HG03108 (cell line): ENCODE measurements around the gene SHANK3.

Experiments used
- ATAC-seq: cut with Tn5 transposase; IDR thresholded peaks from one replicate; pipeline ENCODE4 v1.9.1; 2021; ENCODE audit warnings: moderate library complexity; ENCODE audit not compliant: unreplicated experiment

SHANK3 gene

DNA sequence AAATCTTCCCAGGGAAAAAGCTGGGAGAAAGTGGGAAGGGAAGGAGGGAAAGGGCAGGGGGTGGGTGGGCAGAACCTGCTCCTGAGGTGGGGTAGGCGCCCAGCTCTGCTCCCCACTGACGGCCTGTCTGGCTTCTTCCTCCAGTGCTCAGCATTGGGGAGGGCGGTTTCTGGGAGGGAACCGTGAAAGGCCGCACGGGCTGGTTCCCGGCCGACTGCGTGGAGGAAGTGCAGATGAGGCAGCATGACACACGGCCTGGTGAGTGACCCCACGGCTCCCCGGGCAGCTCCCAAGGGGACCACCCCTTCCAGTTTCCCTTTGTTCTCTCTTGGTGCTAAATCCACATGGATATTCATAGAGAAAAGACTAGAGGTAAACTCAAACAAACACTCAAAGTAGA is 25.9 kb downstream of the SHANK3 start:
- no peak for ATAC-seq

DNA sequence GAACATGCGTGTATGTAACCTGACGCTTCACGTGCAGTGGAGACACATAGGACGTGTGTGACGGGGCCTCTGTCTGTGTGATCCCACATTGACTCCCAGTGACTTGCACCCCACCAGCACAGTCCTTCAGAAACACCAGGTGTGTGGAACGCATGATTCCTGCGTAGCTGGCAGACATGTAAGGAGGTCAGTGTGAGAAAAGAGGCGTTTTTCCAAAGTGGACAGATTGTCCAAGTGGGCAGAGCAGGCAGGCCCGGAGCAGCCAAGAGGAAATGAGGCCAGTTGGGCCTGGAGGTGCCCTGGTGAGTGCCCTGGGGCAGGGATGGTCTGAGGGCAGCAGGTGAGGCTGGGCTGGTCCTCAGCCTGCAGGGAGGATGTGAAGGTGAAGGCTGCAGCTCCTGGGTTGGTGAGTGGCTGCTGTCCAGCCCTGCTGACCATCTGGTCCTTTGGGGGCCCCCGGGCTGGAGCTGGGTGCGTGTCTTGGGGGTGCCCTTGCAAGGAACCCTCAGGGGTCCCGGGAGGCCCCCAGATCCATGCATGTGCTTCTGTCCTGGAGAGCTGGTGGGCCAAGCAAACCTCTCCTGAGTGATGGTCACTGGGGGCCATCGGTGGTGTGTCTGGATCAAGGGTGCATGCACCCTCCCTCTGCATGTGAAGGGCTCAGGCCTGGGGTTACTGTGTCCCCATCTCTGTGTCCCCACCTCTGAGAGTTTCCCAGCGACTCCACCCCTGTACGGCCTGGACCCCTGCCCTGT is 26.6 kb downstream of the SHANK3 start:
- no peak for ATAC-seq

DNA sequence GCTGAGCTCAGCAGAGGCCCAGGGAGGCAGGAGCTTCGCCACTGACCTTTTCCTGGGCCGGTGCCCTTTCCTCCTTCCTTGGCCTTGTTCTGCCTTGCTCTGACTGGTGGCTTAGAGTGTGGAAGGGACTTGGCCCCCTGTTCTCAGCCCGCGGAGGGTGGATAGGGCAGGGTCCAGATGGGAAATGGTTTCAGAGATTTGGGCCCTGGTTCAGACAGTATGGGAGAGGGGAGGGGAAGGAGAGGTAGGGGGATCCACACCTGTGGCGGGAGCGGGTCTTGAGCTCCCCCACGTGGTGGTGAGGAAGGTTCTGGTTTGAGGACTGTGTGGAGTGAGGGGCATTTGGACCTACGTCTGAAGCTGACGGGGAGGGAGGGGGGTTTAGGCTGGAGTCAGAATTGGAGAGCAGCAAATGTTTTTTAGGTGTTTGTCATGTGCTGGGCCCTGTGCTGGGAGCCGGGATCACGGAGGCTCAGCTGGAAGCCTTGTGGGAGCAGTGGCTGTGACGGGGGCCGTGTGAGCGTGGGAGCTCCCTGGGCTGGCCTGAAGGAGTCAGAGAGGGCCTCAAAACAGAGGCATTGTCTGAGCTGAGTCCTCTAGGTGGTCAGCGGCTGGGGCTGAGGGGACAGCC is 27.2 kb downstream of the SHANK3 start:
- no peak for ATAC-seq

DNA sequence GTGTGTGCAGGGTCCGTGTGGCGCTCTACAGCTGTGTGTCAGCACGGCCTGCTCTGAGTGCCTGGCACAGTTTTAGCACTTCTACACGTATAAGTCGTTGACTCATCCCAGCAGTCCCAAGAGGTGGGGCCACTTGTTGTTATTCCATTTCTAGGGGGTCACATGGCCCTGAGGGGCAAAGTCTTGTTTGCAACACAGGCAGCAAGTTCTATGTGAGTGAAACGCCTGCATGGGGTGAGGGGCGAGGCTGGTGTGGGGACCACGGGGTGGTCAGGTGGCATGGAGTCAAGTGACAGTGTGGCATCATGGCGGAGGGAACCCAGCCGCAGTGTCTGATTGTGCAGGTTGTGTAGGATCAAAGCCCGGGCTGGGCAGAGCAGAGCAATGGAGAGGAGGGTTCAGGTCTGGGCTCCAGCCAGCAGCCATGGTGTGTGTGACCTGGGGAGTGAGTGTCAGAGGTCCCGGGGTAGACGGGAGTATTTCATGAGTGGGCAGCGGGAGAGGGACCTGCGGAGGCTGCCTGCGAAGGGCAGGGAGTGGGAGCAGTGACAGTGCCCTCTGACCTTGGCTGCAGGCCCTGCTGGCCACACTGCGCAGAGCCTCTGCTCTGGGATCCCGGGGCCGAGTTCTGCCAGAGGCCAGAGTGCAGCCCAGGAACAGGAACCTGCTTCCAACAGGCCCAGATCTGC is 27.9 kb downstream of the SHANK3 start:
- ATAC-seq: no peak

DNA sequence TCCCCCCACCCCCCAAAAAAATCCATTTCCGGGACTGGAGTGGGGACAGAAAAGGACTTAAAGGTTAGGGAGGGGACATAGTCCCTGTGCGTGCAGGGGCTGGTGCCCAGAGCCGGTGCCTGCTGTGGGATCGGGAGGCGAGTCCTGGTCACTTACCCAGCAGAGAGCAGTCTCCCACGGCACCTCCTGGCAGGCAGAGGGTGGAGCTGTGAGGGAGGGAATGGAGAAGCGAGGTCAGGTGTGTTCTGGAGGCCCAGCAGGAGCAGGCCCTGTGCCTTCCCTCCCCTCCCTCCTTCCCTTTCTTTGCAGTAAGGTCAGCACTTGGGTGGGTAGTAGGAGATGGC is 28.4 kb downstream of the SHANK3 start:
- ATAC-seq: no peak

DNA sequence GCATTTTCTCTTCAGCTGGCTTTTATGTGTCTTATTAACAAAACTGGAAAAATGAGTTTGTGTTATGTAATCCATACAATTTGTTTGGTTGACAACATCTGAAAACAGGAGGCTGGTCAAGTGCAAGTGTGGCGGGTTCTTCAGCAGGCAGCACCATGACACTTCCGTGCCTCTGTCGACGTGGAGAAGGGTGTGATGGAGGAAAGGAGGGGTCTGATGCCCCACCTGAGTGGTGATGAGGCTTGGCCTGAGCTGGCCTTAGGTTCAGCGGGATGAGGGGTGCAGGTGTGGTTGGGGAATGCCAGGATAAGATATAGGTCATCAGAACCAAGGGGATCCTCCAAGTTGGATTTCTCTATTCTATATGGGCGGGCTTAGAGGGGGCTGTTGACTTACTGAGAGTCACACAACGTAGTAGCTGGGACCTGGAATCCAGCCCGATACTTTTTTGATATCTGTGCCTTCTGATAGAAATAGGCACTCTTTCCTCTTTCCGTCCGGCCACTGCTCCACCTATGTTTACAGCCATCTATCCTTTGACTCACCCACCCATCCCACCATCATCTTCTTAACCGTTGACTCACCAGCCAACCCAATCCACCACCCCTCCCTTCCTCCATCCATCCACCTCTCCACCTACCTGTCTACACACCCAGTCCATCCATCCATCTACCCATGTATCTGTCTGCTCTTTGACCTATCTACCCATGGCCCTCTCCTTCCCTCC is 29.0 kb downstream of the SHANK3 start:
- no peak for ATAC-seq

DNA sequence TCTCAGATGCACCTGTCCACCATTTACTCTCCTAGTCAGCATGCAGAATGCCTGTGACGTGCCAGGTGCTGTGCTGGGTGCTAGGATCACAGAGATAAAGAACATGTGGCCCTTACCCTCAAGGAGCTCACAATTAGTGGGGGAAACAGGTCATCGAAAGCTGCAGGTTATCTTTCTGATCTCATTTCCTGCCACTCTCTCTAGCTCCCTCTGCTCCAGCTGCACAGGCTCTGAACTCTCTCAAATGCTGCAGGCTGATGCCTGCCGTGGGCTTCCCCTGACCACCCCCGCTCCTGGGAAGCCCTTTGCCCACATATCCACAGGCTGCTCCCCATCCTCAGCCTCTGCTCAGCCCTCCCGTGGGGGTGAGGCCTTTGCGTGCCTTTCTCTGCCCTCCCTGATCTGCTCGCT is 29.6 kb downstream of the SHANK3 start:
- no peak for ATAC-seq

DNA sequence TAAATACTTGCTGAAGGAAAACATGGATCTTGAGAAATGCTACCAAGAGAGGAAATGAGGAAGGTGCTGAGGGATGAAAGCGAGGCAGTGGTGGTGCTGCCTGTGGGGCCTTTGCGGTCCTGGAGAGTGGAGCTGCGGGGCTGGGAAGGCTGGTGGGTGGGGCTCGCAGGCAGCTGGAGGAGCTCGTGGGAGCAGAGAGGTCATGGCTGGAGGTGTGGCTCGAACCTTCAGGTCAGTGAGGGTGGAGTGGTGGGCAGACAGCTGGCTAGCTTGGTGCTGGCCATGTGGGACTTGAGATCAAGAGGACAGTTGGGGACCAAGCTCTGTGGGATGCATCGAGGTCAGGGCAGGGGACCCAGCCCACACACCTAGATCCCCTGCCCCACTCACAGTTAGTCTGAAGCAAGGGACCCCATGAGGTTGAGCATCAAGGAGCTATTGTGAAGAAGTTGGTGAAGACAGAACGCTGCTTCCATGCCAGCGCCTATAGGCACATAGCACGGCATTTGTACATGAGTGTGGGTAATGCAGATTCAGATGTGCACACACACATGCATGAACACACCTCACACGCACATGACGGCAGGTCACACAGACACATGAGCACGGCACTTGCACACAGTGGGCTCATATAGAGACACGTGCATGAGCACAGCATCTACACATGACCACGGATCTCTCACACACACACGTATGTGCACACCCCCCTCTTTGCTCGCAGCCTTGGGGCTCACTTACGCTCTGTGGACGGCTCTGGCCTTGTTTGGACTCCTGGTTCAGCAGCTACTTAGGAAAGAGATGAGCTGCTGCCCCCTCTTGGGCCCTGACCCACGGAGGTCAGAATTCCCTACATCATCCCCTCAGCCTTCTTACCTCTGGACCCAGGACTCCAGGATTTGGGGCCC is 30.4 kb downstream of the SHANK3 start:
- ATAC-seq: no peak

DNA sequence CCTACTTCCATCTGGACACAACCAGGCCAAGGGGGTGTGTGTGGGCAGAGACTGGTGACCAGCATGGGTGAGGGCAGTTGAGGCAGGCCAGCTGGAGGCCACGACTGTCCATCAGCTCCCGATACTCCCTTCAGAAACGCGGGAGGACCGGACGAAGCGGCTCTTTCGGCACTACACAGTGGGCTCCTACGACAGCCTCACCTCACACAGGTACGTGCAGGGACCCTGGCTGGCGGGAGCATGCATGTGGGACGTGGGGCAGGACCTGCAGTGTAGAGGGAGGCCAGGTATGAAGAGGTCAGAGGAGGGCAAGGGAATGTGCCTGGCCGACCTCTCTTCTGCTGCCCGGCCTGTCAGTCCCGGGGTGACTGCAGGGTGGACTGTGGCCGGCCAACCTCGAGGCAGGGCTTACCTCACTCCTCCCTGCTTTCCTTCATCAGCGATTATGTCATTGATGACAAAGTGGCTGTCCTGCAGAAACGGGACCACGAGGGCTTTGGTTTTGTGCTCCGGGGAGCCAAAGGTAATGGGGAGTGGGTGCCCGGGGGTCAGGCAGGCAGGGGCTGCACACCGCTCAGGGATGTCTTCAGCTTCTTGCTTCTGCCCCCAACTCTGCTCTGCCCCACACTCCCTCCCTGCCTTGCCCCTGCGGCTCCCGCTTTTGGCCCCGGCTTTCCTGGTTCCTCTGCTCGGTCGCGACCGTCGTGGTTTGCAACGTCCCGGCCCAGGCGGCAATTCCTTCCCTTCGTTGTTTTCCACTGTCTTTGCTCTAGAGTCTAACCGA is 31.3 kb downstream of the SHANK3 start:
- no peak for ATAC-seq

DNA sequence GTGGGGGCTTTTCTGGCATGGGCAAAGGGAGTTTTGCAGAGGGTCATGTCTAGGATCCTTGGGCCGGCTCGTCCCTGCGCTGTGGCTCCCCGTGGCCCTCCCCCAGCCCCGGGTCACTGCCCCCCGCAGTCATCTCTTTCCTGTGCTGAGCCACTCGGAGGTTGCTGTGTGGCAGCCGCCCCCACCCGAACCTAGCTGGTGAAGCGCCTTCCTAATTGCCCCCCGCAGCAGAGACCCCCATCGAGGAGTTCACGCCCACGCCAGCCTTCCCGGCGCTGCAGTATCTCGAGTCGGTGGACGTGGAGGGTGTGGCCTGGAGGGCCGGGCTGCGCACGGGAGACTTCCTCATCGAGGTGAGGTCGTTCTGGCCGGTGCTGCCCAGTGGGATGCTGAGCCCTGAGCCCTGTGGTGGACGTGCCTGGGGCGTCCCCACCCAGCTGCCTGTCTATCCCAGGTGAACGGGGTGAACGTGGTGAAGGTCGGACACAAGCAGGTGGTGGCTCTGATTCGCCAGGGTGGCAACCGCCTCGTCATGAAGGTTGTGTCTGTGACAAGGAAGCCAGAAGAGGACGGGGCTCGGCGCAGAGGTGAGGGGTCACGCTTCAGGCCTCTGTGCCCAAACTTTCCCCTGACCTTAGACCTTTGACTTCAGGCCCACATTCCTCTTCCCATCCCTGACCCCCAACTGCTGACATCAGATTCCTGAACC is 32.0 kb downstream of the SHANK3 start:
- no peak for ATAC-seq

DNA sequence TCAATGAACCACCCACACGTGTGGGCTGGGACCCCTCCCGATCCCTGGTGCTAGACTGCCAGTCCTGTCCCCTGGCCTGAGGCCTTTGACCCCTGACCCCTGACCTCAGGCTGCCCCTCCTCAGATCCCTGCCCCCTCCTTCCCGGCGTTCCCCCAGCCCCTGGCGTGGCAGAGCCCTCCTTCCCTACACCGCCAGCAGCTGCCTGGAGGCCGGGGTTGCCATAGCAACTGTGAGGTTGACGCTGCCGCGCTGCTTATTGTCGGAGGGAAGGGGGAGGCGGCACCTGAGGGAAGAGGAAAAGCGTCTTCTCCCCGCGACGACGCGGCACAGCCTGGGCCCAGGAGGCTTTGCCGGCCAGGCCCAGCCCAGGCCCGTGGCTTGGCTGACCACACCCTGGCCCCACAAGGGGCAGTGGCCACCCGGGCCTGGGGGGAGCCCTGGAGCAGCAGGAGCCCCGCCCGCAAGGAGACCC is 32.6 kb downstream of the SHANK3 start:
- no peak for ATAC-seq

DNA sequence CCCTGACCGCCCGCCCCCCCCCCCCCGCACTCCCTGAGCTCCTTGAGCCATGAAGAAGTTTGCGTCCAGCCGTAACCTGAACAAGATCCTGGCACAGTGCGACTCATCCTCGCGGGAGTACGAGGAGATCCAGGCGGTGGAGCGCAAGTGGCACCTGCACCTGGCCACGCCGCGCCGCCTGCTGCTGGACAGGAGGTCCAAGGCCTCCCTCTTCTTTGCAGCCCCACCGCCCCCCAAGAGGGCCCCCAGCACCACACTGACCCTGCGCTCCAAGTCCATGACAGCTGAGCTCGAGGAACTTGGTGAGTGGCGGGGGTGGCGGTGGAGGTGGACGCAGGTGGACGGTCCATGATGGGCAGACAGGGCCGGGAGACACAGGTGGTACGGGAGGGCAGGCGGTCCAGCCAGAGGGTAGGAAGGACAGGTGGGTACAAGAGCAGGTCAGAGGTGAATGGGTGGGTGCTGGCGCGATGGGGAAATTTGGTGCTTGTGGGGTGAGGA is 33.3 kb downstream of the SHANK3 start:
- ATAC-seq: no peak

DNA sequence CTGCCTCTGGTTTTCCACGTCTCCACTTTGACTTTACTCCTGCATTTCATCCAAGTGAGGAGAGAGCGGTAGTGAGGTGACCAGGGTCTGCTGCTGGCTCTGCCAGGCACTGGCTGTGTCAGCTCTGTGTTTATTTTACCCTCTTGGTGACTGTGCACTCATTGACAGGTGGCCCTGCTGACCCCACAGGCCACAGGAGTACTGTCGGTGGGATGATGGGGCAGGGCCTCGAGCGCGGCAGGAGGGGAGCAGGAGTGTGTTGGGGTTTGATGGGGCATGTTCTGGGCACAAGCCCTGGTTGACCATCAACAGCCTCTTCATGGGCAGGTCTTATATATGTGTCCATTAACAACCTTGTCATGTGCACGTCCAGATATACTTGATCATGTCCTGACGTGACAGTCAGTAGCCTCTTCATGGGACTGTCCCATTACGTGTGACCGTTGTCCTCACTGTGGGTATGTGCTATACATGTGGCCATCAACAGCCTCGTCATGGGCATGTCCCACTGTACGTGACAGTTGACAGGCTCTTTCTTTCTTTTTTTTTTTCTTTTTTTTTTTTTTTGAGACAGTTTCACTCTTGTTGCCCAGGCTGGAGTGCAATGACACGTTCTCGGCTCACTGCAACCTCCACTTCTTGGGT is 34.0 kb downstream of the SHANK3 start:
- ATAC-seq: no peak

DNA sequence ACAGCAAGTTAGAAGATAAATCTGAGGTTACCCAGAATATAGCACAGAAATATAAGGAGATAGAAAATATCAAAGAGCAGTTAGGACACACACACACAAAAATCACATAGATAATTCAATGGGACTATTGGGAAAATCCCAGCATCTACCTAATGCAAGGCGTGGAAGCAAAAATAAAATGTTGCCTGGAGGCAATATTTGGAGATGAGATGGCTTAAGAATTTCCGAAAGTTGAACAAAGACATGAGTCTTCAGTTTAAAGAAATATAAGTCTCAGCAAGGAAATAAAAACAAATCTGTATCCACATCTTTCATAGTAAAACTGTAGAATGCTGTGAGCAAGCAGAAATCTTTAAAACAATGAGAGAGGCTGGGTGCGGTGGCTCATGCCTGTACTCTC is 35.9 kb downstream of the SHANK3 start:
- no peak for ATAC-seq

DNA sequence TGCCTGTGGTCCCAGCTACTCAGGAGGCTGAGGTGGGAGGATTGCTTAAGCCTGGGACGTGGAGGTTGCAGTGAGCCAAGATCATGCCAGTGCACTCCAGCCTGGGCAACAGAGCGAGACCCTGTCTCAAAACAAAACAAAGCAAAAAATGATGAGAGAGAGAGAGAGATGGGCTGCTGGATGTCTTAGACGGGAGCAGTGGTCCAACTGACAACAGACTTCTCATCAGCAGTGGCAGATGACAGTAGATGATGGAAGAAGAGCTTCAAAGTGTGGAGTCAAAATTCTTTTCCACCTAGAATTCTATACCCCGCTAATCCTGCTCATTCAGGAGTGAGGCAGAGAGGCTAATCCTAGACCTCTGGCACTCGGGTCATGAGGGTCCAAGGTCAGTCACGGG is 36.4 kb downstream of the SHANK3 start:
- no peak for ATAC-seq

DNA sequence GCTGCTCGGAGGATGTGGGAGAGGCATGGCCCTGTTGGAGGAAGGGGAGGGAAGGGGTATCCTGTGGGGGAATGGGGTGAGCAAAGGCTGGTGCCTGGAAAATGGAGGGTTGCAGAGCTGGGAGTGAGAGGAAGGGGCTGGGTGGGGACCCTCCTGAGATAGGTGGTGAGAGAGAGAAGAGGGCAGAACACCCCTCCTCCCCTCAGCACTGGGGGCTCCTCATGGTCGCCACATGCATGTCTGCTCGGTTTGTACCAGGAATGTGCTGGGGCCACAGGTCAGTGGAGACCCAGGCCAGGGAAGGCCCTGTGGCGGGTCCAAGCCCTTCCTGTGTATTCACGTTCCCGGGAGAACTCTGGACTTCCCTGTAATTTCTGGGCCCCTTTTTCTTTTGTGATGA is 37.6 kb downstream of the SHANK3 start:
- no peak for ATAC-seq

DNA sequence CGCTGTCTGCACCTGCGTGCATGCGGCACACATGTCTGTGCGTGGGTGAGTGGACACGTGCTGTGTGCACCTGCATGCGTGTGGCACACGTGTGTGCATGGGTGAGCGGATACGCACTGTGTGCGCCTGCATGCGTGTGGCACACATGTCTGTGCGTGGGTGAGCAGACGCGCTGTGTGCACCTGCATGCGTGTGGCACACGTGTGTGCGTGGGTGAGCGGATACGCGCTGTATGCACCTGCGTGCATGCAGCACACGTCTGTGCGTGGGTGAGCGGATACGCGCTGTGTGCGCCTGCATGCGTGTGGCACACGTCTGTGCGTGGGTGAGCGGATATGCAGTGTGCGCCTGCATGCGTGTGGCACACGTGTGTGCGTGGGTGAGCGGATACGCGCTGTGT is 38.3 kb downstream of the SHANK3 start:
- no peak for ATAC-seq
